ENCODE data around the gene KAZN. TPM values are rescaled to one million over a fixed set of nuclear protein-coding genes. Genes with fewer than 3 reads are reported as not detected.

The KAZN gene
- total RNA-seq, 1 experiment from 2014 or later: 2.4 TPM

DNA sequence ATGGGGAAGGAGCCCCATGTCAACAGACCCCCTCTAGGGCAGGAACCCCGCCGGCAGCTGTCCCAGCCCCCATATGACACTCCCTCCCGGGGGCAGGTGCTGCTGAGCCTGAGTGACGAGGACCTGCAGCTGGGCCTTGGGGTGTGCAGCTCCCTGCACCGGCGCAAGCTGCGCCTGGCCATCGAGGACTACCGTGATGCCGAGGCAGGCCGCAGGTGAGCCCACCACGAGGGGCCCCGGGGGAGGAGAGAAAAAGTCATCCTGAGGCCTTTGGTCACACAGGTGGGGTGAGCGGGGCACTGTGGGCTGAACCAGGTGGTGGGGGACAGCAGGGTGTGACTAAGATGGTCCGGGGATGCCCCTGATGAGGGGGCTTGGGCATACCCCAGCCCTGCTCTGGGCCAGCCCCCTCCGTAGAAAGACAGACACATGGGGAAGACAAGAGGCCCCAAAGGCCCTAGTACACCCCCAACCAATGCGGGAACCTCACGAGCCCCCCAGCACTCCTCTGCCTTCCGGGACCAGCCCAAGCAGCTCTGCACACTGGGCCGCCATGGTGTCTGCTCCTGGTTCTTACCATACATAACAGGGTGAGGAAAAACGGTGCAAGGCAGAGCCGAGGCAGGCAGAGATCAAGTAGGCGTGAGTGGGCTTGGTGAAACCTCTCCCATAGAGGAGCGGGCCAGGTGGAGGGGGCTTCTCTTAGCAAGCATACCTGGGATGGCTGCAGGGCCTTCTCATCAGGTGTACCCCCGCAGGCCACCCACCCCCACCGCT is 496.4 kb downstream of the KAZN start:
- Mint-ChIP-seq H3K4me3 (ENCODE audit: unreplicated experiment) (no peak overlapping the region), H3K27ac (ENCODE audit: unreplicated experiment) (no peak overlapping the region), H3K4me1 (ENCODE audit: low read depth, unreplicated experiment) (peaks cover 19% of the 10 kb centered on the region), H3K27me3 (ENCODE audit: insufficient read depth, unreplicated experiment) (peaks cover 9% of the 10 kb centered on the region), H3K36me3 (ENCODE audit: insufficient read depth, unreplicated experiment) (no peaks in the 10 kb centered on the region), H3K9me3 (ENCODE audit: unreplicated experiment) (no peaks in the 10 kb centered on the region)
- no peaks in the 10 kb centered on the region for H3K36me3 ChIP-seq (ENCODE audit: control insufficient read depth, insufficient read depth, low read length)
- H3K4me1 ChIP-seq: peaks cover 12% of the 10 kb centered on the region
- no peaks in the 10 kb centered on the region for H3K9me3 ChIP-seq
- no TSS peak for BruUV-seq (replicated peaks)
- TF ChIP-seq, protein P1, sequence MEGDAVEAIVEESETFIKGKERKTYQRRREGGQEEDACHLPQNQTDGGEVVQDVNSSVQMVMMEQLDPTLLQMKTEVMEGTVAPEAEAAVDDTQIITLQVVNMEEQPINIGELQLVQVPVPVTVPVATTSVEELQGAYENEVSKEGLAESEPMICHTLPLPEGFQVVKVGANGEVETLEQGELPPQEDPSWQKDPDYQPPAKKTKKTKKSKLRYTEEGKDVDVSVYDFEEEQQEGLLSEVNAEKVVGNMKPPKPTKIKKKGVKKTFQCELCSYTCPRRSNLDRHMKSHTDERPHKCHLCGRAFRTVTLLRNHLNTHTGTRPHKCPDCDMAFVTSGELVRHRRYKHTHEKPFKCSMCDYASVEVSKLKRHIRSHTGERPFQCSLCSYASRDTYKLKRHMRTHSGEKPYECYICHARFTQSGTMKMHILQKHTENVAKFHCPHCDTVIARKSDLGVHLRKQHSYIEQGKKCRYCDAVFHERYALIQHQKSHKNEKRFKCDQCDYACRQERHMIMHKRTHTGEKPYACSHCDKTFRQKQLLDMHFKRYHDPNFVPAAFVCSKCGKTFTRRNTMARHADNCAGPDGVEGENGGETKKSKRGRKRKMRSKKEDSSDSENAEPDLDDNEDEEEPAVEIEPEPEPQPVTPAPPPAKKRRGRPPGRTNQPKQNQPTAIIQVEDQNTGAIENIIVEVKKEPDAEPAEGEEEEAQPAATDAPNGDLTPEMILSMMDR (IDR thresholded peaks at IDR 0.05; ENCODE audit: insufficient read depth in 1 of 2, low read depth in 1 of 2, low read length in 1 of 2, severe bottlenecking in 1 of 2, unreplicated experiment in 1 of 2): no peak
- H3K27me3 ChIP-seq (replicated peaks; ENCODE audit: control insufficient read depth, insufficient read depth, low read length): no peaks in the 10 kb centered on the region; the same call in 1 of the 2 replicates
- no peak overlapping the region for H3K4me3 ChIP-seq (ENCODE audit: low read depth, low read length)
- intact Hi-C loops (cut with micrococcal nuclease; ENCODE audit: unreplicated experiment): no loop called here
- ChIA-PET POLR2A (no interaction called here), CTCF (no interaction called here)
- DNase-seq: no peak

DNA sequence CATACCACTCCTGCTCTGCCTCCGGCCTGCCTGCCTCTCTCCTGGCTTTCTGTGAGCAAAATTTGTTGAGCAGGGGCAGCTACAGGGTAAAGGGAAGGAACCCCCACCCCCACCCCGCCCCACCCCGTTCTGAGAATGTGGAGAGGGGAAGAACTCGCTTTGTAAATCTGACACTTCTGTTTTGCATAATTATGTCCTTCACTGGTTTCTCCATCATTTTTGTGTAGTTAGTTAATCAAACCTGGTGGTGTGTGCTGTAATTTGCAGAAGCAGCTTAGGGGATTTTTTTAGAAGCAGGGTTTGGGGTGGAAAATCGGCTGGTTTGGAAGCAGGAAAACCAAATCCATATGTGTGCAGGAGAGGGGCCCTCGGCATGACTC is 497.0 kb downstream of the KAZN start:
- CTCF ChIA-PET: interaction anchor here (0.6 kb wide), 1 partner anchor 1050 kb away, joined by 3 read pairs; no protein-coding TSS in a partner anchor
- Histone ChIP-seq H3K36me3 (ENCODE audit: control insufficient read depth, insufficient read depth, low read length) (no peaks in the 10 kb centered on the region), H3K27me3 (replicated peaks; ENCODE audit: control insufficient read depth, insufficient read depth, low read length) (no peaks in the 10 kb centered on the region; the same call in none of the 2 replicates), H3K4me3 (ENCODE audit: low read depth, low read length) (no peak overlapping the region), H3K9me3 (no peaks in the 10 kb centered on the region), H3K4me1 (peaks cover 10% of the 10 kb centered on the region)
- POLR2A ChIA-PET: no interaction called here
- intact Hi-C loops (cut with micrococcal nuclease; ENCODE audit: unreplicated experiment): no loop called here
- Mint-ChIP-seq H3K4me1 (ENCODE audit: low read depth, unreplicated experiment) (peaks cover 15% of the 10 kb centered on the region), H3K27me3 (ENCODE audit: insufficient read depth, unreplicated experiment) (peaks cover 12% of the 10 kb centered on the region), H3K4me3 (ENCODE audit: unreplicated experiment) (no peak overlapping the region), H3K36me3 (ENCODE audit: insufficient read depth, unreplicated experiment) (no peaks in the 10 kb centered on the region), H3K9me3 (ENCODE audit: unreplicated experiment) (no peaks in the 10 kb centered on the region), H3K27ac (ENCODE audit: unreplicated experiment) (no peak overlapping the region)
- no TSS peak for BruUV-seq (replicated peaks)
- TF ChIP-seq, protein P1 (IDR thresholded peaks at IDR 0.05; ENCODE audit: insufficient read depth in 1 of 2, low read depth in 1 of 2, low read length in 1 of 2, severe bottlenecking in 1 of 2, unreplicated experiment in 1 of 2): no peak
- no peak for DNase-seq

DNA sequence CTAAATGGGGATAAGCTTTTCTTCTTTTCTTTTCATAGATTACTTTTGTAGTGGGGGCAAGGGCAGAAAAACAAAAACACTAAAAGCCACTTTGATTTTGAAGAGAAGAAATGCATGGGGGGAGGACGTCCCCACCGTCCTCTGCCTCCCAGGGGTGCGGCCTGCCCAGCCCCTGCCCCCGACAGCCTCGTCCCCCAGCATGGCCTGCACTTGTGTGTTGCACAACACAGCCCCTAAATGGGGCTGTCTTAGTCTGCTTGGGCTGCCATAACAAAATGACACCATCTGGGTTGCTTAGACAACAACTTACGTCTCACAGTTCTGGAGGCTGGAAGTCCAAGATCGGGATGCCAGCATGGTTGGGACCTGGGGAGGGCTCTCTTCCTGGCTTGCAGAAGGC is 497.8 kb downstream of the KAZN start:
- Histone ChIP-seq H3K36me3 (ENCODE audit: control insufficient read depth, insufficient read depth, low read length) (no peaks in the 10 kb centered on the region), H3K4me3 (ENCODE audit: low read depth, low read length) (no peak overlapping the region), H3K4me1 (0 out of 2 replicates have a peak, but pooled peaks cover 5% of the 10 kb centered on the region), H3K27me3 (replicated peaks; ENCODE audit: control insufficient read depth, insufficient read depth, low read length) (no peaks in the 10 kb centered on the region; the same call in none of the 2 replicates), H3K9me3 (no peaks in the 10 kb centered on the region)
- POLR2A ChIA-PET: no interaction called here
- H3K4me1 Mint-ChIP-seq (ENCODE audit: low read depth, unreplicated experiment): peaks cover 10% of the 10 kb centered on the region
- H3K27me3 Mint-ChIP-seq (ENCODE audit: insufficient read depth, unreplicated experiment): peaks cover 17% of the 10 kb centered on the region
- no peaks in the 10 kb centered on the region for H3K9me3 Mint-ChIP-seq (ENCODE audit: unreplicated experiment)
- H3K27ac Mint-ChIP-seq (ENCODE audit: unreplicated experiment): no peak overlapping the region
- no peaks in the 10 kb centered on the region for H3K36me3 Mint-ChIP-seq (ENCODE audit: insufficient read depth, unreplicated experiment)
- CTCF ChIA-PET: no interaction called here
- TF ChIP-seq, protein P1 (IDR thresholded peaks at IDR 0.05; ENCODE audit: insufficient read depth in 1 of 2, low read depth in 1 of 2, low read length in 1 of 2, severe bottlenecking in 1 of 2, unreplicated experiment in 1 of 2): no peak
- BruUV-seq (replicated peaks): no TSS peak
- no peak for DNase-seq
- H3K4me3 Mint-ChIP-seq (ENCODE audit: unreplicated experiment): no peak overlapping the region
- intact Hi-C loops (cut with micrococcal nuclease; ENCODE audit: unreplicated experiment): no loop called here

Measured in Caco-2 (cell line).